GM18870 (cell line): ENCODE results near the gene OR2AK2.

Source experiments
- ATAC-seq: cut with Tn5 transposase; IDR thresholded peaks from one replicate; pipeline ENCODE4 v1.9.1; 2021; ENCODE audit warnings: moderate library complexity; ENCODE audit not compliant: unreplicated experiment

OR2AK2 gene, protein sequence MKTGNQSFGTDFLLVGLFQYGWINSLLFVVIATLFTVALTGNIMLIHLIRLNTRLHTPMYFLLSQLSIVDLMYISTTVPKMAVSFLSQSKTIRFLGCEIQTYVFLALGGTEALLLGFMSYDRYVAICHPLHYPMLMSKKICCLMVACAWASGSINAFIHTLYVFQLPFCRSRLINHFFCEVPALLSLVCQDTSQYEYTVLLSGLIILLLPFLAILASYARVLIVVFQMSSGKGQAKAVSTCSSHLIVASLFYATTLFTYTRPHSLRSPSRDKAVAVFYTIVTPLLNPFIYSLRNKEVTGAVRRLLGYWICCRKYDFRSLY

DNA sequence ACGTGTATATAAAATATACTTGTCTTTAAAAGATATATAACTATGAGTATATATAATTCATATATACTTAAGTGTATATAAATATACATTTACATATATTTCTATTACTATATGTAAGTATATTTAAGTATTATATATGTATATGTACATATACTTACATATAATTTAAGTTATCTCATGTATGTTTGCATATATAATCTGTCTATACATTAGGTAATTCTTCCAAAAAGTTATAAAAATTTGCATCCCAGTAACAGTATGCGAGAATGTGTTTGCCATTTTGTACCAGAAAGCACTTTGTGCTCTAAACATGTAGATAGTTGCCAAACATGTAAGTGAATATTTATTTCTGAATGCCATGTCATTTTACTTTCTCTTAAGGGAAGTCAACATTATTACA, at the start of gene OR2AK2:
OR2AK2 (plus strand) TSS at position 301 of the 400 bp plus-strand sequence. CDS start 144 bp downstream, outside the sequence.
- no peak for ATAC-seq

DNA sequence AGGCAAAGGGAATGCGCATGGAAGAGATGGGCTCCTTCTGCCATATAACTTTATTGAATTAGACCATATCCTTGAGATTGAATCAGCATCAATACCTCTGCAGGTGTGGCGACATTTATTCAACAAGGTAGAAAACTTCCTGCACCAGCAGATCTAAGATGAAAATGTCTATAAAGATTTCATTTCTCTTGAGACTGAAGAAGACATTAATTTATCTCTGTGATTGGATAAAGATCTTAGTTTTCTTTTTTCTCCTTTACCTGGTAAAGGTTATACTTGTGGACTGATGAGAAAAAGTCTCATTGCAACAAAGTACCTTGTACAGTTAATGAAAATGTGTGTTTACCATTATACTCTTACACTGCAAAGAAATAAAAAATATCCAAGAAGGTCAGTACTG, 45.1 kb upstream of the OR2AK2 start, which contains the start of gene OR2T8:
OR2T8 (plus strand) TSS at position 301 of the 400 bp plus-strand sequence. CDS start 766 bp downstream, outside the sequence.
- ATAC-seq: no peak

DNA sequence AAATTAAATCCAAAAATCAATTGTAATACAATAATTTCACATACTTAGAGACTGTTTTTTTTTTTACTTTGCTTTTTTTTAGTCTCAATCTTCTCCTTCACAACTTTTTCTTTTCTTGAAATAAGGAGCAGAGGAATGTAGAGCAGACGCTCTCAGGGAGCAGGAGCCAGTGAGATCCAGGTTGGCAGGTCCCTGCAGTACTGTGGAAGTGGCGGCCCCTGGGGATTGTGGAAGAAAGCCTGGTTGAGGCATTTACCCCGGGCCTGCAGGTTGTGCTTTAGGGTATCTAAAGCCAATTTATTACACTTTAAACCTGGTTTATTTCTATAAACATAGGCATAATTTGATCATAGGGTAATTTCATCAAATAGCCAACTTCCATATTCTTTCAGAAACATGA, 41.1 kb upstream of the OR2AK2 start:
- ATAC-seq: no peak

GRCh38 chr1:247924868-247925267, 40.2 kb upstream of the OR2AK2 start, which contains the start of gene OR2AJ1:
OR2AJ1 (plus strand) TSS chr1:247924889; CDS start chr1:247933769, 8,880 bp downstream.
- ATAC-seq: no peak

DNA sequence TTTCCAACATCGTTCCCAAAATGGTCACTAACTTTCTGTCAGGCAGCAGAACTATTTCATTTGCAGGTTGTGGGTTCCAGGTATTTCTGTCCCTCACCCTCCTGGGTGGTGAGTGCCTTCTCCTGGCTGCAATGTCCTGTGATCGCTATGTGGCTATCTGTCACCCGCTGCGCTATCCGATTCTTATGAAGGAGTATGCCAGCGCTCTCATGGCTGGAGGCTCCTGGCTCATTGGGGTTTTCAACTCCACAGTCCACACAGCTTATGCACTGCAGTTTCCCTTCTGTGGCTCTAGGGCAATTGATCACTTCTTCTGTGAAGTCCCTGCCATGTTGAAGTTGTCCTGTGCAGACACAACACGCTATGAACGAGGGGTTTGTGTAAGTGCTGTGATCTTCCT, 31.0 kb upstream of the OR2AK2 start:
- no peak for ATAC-seq

GRCh38 chr1:247935781-247936180, 29.3 kb upstream of the OR2AK2 start:
- ATAC-seq: no peak

DNA sequence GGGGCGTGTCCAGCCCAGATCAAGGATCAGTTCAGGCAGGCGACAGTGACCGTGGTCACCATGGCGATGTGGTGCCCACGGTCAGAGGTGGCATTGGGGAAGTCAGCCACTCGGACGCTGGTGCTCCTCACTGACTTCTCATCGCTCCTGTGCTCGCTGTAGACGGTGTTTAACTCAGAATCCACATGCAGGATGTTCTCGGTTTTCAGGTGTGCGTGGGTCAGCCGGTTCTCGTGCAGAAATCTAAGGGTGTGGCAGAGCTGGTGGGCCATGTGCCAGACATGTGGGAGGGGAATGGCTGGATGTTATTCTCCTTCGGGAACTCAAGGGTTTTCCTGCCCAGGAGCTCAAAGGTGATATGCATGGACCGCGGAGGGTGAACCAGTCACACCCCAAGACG, 28.6 kb upstream of the OR2AK2 start:
- no peak for ATAC-seq

GRCh38 chr1:247936965-247937734, 27.9 kb upstream of the OR2AK2 start:
- peak; percentile 99 for ATAC-seq

- ATAC-seq: no peak
Observed at GRCh38 chr1:247942624-247943023, 22.4 kb upstream of the OR2AK2 start.

DNA sequence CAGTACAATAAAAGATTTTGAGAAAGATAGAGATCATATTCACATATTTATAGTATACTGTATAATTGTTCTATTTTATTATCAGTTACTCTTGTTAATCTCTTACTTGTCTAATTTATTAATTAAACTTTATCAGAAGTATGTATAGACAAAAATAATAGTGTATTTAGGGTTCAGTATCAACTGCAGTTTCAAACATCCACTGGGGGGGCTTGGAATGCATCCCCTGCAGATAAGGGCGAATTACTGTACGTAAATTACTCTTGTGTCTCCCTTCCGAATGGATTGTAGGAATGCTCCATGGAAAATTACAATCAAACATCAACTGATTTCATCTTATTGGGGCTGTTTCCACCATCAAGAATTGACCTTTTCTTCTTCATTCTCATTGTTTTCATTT, 16.5 kb upstream of the OR2AK2 start, which contains the start of gene OR2L8:
OR2L8 (plus strand) TSS at position 301 of the 400 bp plus-strand sequence; CDS start at position 301, 0 bp downstream.
- no peak for ATAC-seq

GRCh38 chr1:247953408-247953807, 11.6 kb upstream of the OR2AK2 start:
- ATAC-seq: no peak

GRCh38 chr1:247961791-247962190, 3.2 kb upstream of the OR2AK2 start:
- no peak for ATAC-seq

DNA sequence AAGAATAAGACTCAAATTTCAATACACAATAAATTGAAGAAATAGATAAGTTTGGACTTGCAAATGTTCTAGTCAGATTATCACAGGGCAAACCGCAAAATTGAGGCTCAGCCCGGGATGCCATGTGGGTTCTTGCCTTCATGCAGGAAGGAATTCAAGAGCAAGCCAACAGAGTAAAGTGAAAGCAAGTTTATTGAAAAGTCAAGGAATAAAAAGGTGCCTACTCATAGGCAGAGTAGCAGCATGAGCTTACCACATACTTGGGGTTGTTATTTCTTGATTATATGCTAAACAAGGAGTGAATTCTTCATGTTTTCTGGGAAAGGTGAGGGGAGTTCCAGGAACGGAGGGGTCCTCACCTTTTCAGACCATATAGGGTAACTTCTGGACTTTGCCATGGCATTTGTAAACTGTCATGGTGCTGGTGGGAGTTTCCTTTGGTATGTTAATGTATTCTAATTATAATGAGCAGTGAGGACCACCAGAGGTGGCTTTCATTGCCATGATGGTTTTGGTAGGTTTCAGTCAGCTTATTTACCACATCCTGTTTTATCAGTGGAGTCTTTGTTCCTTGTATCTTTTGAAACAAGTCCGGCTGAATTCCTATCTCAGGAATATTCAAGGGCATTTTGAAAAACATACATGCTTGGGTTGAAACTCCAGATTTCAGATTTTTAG, 2.0 kb upstream of the OR2AK2 start:
- no peak for ATAC-seq

- ATAC-seq: peak; percentile 91
Observed at GRCh38 chr1:247966532-247967204, 1.6 kb downstream of the OR2AK2 start.

DNA sequence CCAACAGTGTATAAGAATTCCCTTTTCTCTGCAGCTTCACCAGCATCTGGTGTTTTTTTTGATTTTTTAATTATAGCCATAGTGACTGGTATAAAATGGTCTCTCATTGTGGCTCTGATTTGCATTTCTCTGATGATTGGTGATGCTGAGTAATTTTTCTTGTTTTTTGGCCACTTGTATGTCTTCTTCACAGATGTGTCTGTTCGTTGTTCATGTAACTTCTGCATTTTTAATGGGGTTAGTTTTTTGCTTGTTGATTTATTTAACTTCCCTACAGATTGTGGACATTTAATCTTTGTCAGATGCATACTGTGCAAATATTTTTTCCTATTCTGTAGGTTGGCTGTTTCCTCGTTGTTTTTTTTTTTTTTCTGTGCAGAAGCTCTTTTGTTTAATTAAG, 28.0 kb downstream of the OR2AK2 start:
- no peak for ATAC-seq

DNA sequence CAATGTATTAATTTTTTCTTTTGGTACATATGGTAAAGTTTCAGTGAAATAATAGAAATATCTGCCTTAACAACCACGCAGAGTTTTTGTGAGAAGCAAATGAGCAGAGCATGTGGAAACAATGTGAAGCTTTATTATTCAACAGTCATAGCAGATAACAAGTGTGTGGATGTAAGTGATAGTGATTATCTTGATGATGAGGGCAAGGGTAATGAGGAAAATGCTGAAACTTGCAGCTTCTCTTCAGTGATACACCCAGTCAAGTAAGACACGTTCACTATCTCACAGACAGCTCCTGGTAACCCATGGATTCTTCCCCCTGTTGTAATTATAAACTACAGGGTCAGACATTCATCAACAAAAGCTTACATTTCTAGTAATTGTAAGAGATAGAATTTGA, 33.8 kb downstream of the OR2AK2 start:
- ATAC-seq: no peak

GRCh38 chr1:248000169-248000568, 35.1 kb downstream of the OR2AK2 start:
- ATAC-seq: no peak

- ATAC-seq: no peak
Observed at GRCh38 chr1:248007778-248008177, 42.7 kb downstream of the OR2AK2 start.

DNA sequence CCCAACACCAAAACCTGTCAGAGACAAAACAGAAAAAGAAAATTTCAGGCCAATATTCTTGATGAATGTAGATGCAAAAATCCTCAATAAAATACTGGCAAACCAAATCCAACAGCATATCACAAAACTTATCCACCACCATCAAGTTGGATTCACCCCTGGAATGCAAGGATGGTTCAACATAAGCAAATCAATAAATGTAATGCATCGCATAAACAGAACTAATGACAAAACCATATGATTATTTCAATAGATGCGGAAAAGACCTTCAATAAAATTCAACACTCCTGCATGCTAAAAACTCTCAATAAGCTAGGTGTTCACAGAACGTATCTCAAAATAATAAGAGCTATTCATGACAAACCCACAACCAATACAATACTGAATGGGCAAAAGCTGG, 44.6 kb downstream of the OR2AK2 start:
- no peak for ATAC-seq

DNA sequence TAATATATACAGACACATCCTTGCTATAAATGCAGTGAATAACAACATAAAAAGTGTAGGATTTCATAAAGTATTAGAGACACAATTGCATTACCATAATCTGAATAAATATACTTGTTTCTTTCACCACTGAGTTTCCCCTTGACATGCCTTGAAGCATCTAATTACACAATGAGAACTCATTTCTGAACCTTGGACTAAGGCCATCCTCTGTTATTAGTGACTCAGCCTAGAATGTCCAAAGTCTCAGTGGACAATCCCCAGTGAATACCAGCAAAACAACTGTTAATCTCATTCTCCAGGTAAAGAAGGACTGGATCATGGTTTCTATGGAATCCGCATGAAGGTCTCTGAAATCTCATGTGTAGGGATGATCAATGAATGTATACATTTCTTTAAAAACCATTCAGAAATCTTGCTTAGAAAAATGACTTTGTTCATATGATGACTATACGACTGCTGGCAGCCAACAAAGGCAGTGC, 48.2 kb downstream of the OR2AK2 start, which contains the start of gene OR2L5:
OR2L5 (plus strand) TSS at position 432 of the 482 bp plus-strand sequence. CDS start 8,288 bp downstream, outside the sequence.
- no peak for ATAC-seq
